ENCODE data around the gene SLC26A9. TPM values are rescaled to one million over a fixed set of nuclear protein-coding genes. Genes with fewer than 3 reads are reported as not detected.

Gene SLC26A9
- total RNA-seq, 1 experiment from 2014 or later: not detected

- no peaks in the 10 kb centered on the region for H3K79me2 ChIP-seq (ENCODE audit: low read length)
- ChIA-PET POLR2A (ENCODE audit: unreplicated experiment) (no interaction called here), CTCF (interaction anchor here (0.7 kb wide), 1 partner anchor 22 kb away, joined by 4 read pairs; no protein-coding TSS in a partner anchor)
- DNase-seq (peak; percentile 71), ATAC-seq (no peak)
- BruUV-seq (replicated peaks): no TSS peak
- H3K4me3 ChIP-seq (ENCODE audit: low read length): no peak overlapping the region
- H2AFZ ChIP-seq (ENCODE audit: low read length): no peak overlapping the region
- H3K4me2 ChIP-seq (ENCODE audit: low read length): peak overlapping the region; percentile 37
- H3K9me2 ChIP-seq (replicated peaks; ENCODE audit: low read length): no peaks in the 10 kb centered on the region
- H3F3A ChIP-seq (ENCODE audit: low read length, unreplicated experiment): no peaks in the 10 kb centered on the region
- TF ChIP-seq, protein P1, sequence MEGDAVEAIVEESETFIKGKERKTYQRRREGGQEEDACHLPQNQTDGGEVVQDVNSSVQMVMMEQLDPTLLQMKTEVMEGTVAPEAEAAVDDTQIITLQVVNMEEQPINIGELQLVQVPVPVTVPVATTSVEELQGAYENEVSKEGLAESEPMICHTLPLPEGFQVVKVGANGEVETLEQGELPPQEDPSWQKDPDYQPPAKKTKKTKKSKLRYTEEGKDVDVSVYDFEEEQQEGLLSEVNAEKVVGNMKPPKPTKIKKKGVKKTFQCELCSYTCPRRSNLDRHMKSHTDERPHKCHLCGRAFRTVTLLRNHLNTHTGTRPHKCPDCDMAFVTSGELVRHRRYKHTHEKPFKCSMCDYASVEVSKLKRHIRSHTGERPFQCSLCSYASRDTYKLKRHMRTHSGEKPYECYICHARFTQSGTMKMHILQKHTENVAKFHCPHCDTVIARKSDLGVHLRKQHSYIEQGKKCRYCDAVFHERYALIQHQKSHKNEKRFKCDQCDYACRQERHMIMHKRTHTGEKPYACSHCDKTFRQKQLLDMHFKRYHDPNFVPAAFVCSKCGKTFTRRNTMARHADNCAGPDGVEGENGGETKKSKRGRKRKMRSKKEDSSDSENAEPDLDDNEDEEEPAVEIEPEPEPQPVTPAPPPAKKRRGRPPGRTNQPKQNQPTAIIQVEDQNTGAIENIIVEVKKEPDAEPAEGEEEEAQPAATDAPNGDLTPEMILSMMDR (conservative IDR thresholded peaks at IDR 0.05; ENCODE audit: low read depth, low read length): no peak
- TF ChIP-seq EZH2 (IDR thresholded peaks at IDR 0.05; ENCODE audit: low read length, unreplicated experiment): no peak
- no peak for TF ChIP-seq EZH2phosphoT487 (IDR thresholded peaks at IDR 0.05; ENCODE audit: borderline replicate concordance, low read length)
- H3K9me3 ChIP-seq (ENCODE audit: low read length): no peaks in the 10 kb centered on the region
- H3K9ac ChIP-seq (ENCODE audit: low read length): peak overlapping the region; percentile 28; the same call in 1 of the 2 replicates
- no peaks in the 10 kb centered on the region for H4K20me1 ChIP-seq (ENCODE audit: low read length)
- H3K36me3 ChIP-seq (ENCODE audit: low read depth, low read length): no peaks in the 10 kb centered on the region
- peak overlapping the region; percentile 80 for H3K27ac ChIP-seq (ENCODE audit: low read length)
- H3K27me3 ChIP-seq (ENCODE audit: low read length): no peaks in the 10 kb centered on the region
- H3K4me1 ChIP-seq (ENCODE audit: insufficient read depth, low read length): peaks cover 33% of the 10 kb centered on the region
- intact Hi-C loops (cut with micrococcal nuclease): no loop called here
Observed at GRCh38 chr1:205934788-205935187, 8.5 kb downstream of the SLC26A9 start.

- ChIA-PET CTCF (interaction anchor here (0.7 kb wide), 1 partner anchor 23 kb away, joined by 4 read pairs; no protein-coding TSS in a partner anchor), POLR2A (ENCODE audit: unreplicated experiment) (no interaction called here)
- Histone ChIP-seq H3K4me3 (ENCODE audit: low read length) (no peak overlapping the region), H2AFZ (ENCODE audit: low read length) (peak overlapping the region; percentile 25), H4K20me1 (ENCODE audit: low read length) (no peaks in the 10 kb centered on the region), H3K9me3 (ENCODE audit: low read length) (no peaks in the 10 kb centered on the region), H3K36me3 (ENCODE audit: low read depth, low read length) (no peaks in the 10 kb centered on the region), H3K4me1 (ENCODE audit: insufficient read depth, low read length) (peaks cover 33% of the 10 kb centered on the region), H3K9ac (ENCODE audit: low read length) (peak overlapping the region; percentile 32), H3K4me2 (ENCODE audit: low read length) (peak overlapping the region; percentile 37), H3K79me2 (ENCODE audit: low read length) (no peaks in the 10 kb centered on the region), H3F3A (ENCODE audit: low read length, unreplicated experiment) (no peaks in the 10 kb centered on the region), H3K27ac (ENCODE audit: low read length) (peak overlapping the region; percentile 80), H3K9me2 (replicated peaks; ENCODE audit: low read length) (no peaks in the 10 kb centered on the region), H3K27me3 (ENCODE audit: low read length) (no peaks in the 10 kb centered on the region)
- BruUV-seq (replicated peaks): no TSS peak
- TF ChIP-seq EZH2phosphoT487 (IDR thresholded peaks at IDR 0.05; ENCODE audit: borderline replicate concordance, low read length) (no peak), EZH2 (IDR thresholded peaks at IDR 0.05; ENCODE audit: low read length, unreplicated experiment) (no peak)
- TF ChIP-seq, protein P1 (conservative IDR thresholded peaks at IDR 0.05; ENCODE audit: low read depth, low read length): no peak
- peak; percentile 78 for DNase-seq
- peak; percentile 31; the same call in 1 of the 2 replicates for ATAC-seq
- intact Hi-C loops (cut with micrococcal nuclease): no loop called here
Observed at GRCh38 chr1:205933671-205934618, 9.3 kb downstream of the SLC26A9 start.
